HEK293 (cell line): Measurements from ENCODE around the gene CLEC12A.

Source experiments
- CTCF ChIA-PET: fragments of 350-600 bp; formaldehyde crosslinking; extraction: SDS; loops from one replicate; lab custom pipeline; 2021; ENCODE audit warnings: antibody characterized with exemption; lab: Yijun Ruan, JAX
- POLR2A ChIA-PET: fragments of 300-600 bp; formaldehyde crosslinking; extraction: SDS; loops from one replicate; lab custom pipeline; 2020; ENCODE audit warnings: antibody characterized with exemption, inconsistent platforms; lab: Yijun Ruan, JAX
- H3K27ac ChIP-seq: fragments of 200-500 bp; sonication (Bioruptor generic); 2 replicates; pipeline ENCODE4 v1.5.1; 2014; ENCODE audit warnings: low read depth, low read length, control low read depth, inconsistent platforms; ENCODE audit errors: extremely low read depth
- H3K36me3 ChIP-seq, 2 experiments: fragments of 200-500 bp in 1 of 2; sonication (Bioruptor generic) in 1 of 2; 1 replicate in 1 of 2; 2 replicates in 1 of 2; pipeline ENCODE4 v1.5.1; 2014 to 2017; ENCODE audit warnings: inconsistent platforms in 2 of 2, low read length in 2 of 2; ENCODE audit not compliant: control insufficient read depth in 2 of 2, insufficient read depth in 1 of 2
- H3K4me1 ChIP-seq: fragments of 200-500 bp; sonication (Bioruptor generic); 2 replicates; pipeline ENCODE4 v1.5.1; 2014; ENCODE audit warnings: mild to moderate bottlenecking, low read length, inconsistent platforms; ENCODE audit not compliant: control insufficient read depth, insufficient read depth
- H3K4me3 ChIP-seq: 2 replicates; pipeline ENCODE4 v1.5.1; 2011; ENCODE audit warnings: low read depth, mild to moderate bottlenecking, control low read depth, low read length, moderate library complexity
- H3K9me3 ChIP-seq: fragments of 200-500 bp; sonication (Bioruptor generic); 2 replicates; pipeline ENCODE4 v1.5.1; 2014; ENCODE audit warnings: low read depth, low read length, inconsistent platforms; ENCODE audit not compliant: control insufficient read depth, insufficient read depth
- AEBP2 ChIP-seq: fragments of 450-650 bp; formaldehyde crosslinking; IDR thresholded peaks from 2 replicates; pipeline ENCODE4 v1.5.1; 2016; ENCODE audit warnings: missing biosample characterization, missing genetic modification characterization, borderline replicate concordance
- ATF2 ChIP-seq: fragments of 450-650 bp; formaldehyde crosslinking; IDR thresholded peaks from 2 replicates; pipeline ENCODE4 v1.5.1; 2016; ENCODE audit warnings: missing biosample characterization, missing genetic modification characterization, low read depth
- KLF10 ChIP-seq: fragments of 450-650 bp; IDR thresholded peaks from 2 replicates; pipeline ENCODE4 v1.5.1; 2018; ENCODE audit warnings: missing biosample characterization, mild to moderate bottlenecking, missing genetic modification characterization
- MEIS1 ChIP-seq: sonication (generic); formaldehyde crosslinking; IDR thresholded peaks from 2 replicates; pipeline ENCODE4 v1.8.1; 2022; ENCODE audit warnings: missing genetic modification reagents, mild to moderate bottlenecking, borderline replicate concordance
- OVOL3 ChIP-seq: fragments of 450-650 bp; formaldehyde crosslinking; IDR thresholded peaks from 2 replicates; pipeline ENCODE4 v1.5.1; 2016; ENCODE audit warnings: missing biosample characterization, missing genetic modification characterization
- SP7 ChIP-seq: fragments of 450-650 bp; formaldehyde crosslinking; IDR thresholded peaks from 2 replicates; pipeline ENCODE4 v1.5.1; 2016; ENCODE audit warnings: missing biosample characterization, missing genetic modification characterization
- TRIM28 ChIP-seq: IDR thresholded peaks from 2 replicates; pipeline ENCODE4 v1.6.1; 2011; ENCODE audit warnings: low read length, control low read depth, borderline replicate concordance
- ZBTB17 ChIP-seq: fragments of 450-650 bp; formaldehyde crosslinking; IDR thresholded peaks from 2 replicates; pipeline ENCODE4 v1.5.1; 2016; ENCODE audit warnings: missing biosample characterization, missing genetic modification characterization
- ZFHX2 ChIP-seq: fragments of 450-650 bp; formaldehyde crosslinking; conservative IDR thresholded peaks from 2 replicates; pipeline ENCODE4 v1.5.1; 2016; ENCODE audit warnings: missing biosample characterization, missing genetic modification characterization
- ZNF157 ChIP-seq: fragments of 450-650 bp; formaldehyde crosslinking; IDR thresholded peaks from 2 replicates; pipeline ENCODE4 v1.5.1; 2016; ENCODE audit warnings: missing biosample characterization, missing genetic modification characterization
- ZNF24 ChIP-seq: fragments of 450-650 bp; formaldehyde crosslinking; IDR thresholded peaks from 2 replicates; pipeline ENCODE4 v1.5.1; 2016; ENCODE audit warnings: missing biosample characterization, missing genetic modification characterization
- ZNF274 ChIP-seq, 2 experiments: fragments of 200-500 bp in 1 of 2; fragments of 450-650 bp in 1 of 2; sonication (Bioruptor generic) in 1 of 2; formaldehyde crosslinking in 1 of 2; IDR thresholded peaks; 2 replicates each; pipeline versions ENCODE4 v1.5.1 to v1.6.1; 2014 to 2016; ENCODE audit warnings: borderline replicate concordance in 1 of 2, inconsistent platforms in 1 of 2, low read length in 1 of 2, missing biosample characterization in 1 of 2, missing genetic modification characterization in 1 of 2
- ZNF292 ChIP-seq: fragments of 450-650 bp; formaldehyde crosslinking; IDR thresholded peaks from 2 replicates; pipeline ENCODE4 v1.5.1; 2016; ENCODE audit warnings: low read depth, missing biosample characterization, missing genetic modification characterization, borderline replicate concordance
- ZNF335 ChIP-seq: fragments of 450-650 bp; formaldehyde crosslinking; conservative IDR thresholded peaks from 2 replicates; pipeline ENCODE4 v1.5.1; 2016; ENCODE audit warnings: missing biosample characterization, missing genetic modification characterization
- ZNF341 ChIP-seq: fragments of 450-650 bp; formaldehyde crosslinking; IDR thresholded peaks from 2 replicates; pipeline ENCODE4; 2016; ENCODE audit warnings: low read depth, missing biosample characterization, missing genetic modification characterization
- ZNF394 ChIP-seq: fragments of 450-650 bp; formaldehyde crosslinking; IDR thresholded peaks from 2 replicates; pipeline ENCODE4 v1.5.1; 2016; ENCODE audit warnings: missing biosample characterization, missing genetic modification characterization, mild to moderate bottlenecking, moderate library complexity, borderline replicate concordance
- ZNF544 ChIP-seq: fragments of 450-650 bp; formaldehyde crosslinking; IDR thresholded peaks from 2 replicates; pipeline ENCODE4 v1.5.0; 2017; ENCODE audit warnings: missing biosample characterization, missing genetic modification characterization
- ZNF621 ChIP-seq: fragments of 450-650 bp; formaldehyde crosslinking; IDR thresholded peaks from 2 replicates; pipeline ENCODE4 v1.5.1; 2017; ENCODE audit warnings: missing biosample characterization, missing genetic modification characterization
- ZNF623 ChIP-seq: fragments of 450-650 bp; formaldehyde crosslinking; IDR thresholded peaks from 2 replicates; pipeline ENCODE4 v1.5.1; 2016; ENCODE audit warnings: missing biosample characterization, missing genetic modification characterization
- ZNF626 ChIP-seq: fragments of 450-650 bp; sonication (Bioruptor Pico); formaldehyde crosslinking; IDR thresholded peaks from 2 replicates; pipeline ENCODE4 v1.5.1; 2018; ENCODE audit warnings: missing biosample characterization, missing genetic modification characterization, inconsistent platforms
- ZNF660 ChIP-seq: fragments of 450-650 bp; IDR thresholded peaks from 2 replicates; pipeline ENCODE4 v1.5.1; 2018; ENCODE audit warnings: missing biosample characterization, mild to moderate bottlenecking, missing genetic modification characterization
- ZNF768 ChIP-seq: fragments of 450-650 bp; formaldehyde crosslinking; IDR thresholded peaks from 2 replicates; pipeline ENCODE4 v1.5.1; 2018; ENCODE audit warnings: missing biosample characterization, mild to moderate bottlenecking, missing genetic modification characterization
- ZNF830 ChIP-seq: fragments of 450-650 bp; IDR thresholded peaks from 2 replicates; pipeline ENCODE4 v1.5.0; 2018; ENCODE audit warnings: missing biosample characterization, missing genetic modification characterization, low read depth, mild to moderate bottlenecking, moderate library complexity
- ZSCAN16 ChIP-seq: fragments of 450-650 bp; formaldehyde crosslinking; IDR thresholded peaks from 2 replicates; pipeline ENCODE4 v1.5.1; 2016; ENCODE audit warnings: missing biosample characterization, missing genetic modification characterization
- TF ChIP-seq, protein P1 (sequence below): fragments of 450-650 bp; formaldehyde crosslinking; IDR thresholded peaks from 2 replicates; pipeline ENCODE4 v1.5.1; 2016; ENCODE audit warnings: missing biosample characterization, missing genetic modification characterization
- TF ChIP-seq, protein P2 (sequence below): fragments of 450-650 bp; formaldehyde crosslinking; IDR thresholded peaks from 2 replicates; pipeline ENCODE4 v1.5.1; 2017; ENCODE audit warnings: missing biosample characterization, missing genetic modification characterization

The CLEC12A gene

GRCh38 chr12:9931245-9931644, 40.0 kb upstream of the CLEC12A start:
- Histone ChIP-seq H3K4me3 (no peak overlapping the region), H3K36me3 (no peaks in the 10 kb centered on the region), H3K27ac (no peak overlapping the region)
- POLR2A ChIA-PET, result no interaction called here
- no peak for TF ChIP-seq ZNF626 (tag by site-specific recombination)
- TF ChIP-seq, protein P1, sequence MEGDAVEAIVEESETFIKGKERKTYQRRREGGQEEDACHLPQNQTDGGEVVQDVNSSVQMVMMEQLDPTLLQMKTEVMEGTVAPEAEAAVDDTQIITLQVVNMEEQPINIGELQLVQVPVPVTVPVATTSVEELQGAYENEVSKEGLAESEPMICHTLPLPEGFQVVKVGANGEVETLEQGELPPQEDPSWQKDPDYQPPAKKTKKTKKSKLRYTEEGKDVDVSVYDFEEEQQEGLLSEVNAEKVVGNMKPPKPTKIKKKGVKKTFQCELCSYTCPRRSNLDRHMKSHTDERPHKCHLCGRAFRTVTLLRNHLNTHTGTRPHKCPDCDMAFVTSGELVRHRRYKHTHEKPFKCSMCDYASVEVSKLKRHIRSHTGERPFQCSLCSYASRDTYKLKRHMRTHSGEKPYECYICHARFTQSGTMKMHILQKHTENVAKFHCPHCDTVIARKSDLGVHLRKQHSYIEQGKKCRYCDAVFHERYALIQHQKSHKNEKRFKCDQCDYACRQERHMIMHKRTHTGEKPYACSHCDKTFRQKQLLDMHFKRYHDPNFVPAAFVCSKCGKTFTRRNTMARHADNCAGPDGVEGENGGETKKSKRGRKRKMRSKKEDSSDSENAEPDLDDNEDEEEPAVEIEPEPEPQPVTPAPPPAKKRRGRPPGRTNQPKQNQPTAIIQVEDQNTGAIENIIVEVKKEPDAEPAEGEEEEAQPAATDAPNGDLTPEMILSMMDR, result no peak
- TF ChIP-seq TRIM28, result no peak
- TF ChIP-seq OVOL3, result no peak
- TF ChIP-seq ZNF830, result no peak
- no peak for TF ChIP-seq ZFHX2 (tag by site-specific recombination)
- no peak for TF ChIP-seq ATF2
- no peak for TF ChIP-seq AEBP2
- TF ChIP-seq MEIS1 (CRISPR knock-in tag), result no peak
- TF ChIP-seq, all 188 proteins: peak for 0
- no peaks in the 10 kb centered on the region for H3K9me3 ChIP-seq
- H3K4me1 ChIP-seq, result no peaks in the 10 kb centered on the region
- CTCF ChIA-PET, result no interaction called here

- H3K27ac ChIP-seq, result no peak within 1 kb of the TSS
- CTCF ChIA-PET, result interaction anchor here (0.5 to 1.1 kb wide), 3 partner anchors 182 to 1482 kb away, joined by 3 read pairs; no protein-coding TSS in a partner anchor
- H3K36me3 ChIP-seq, result no peaks in the 10 kb centered on the region
- no peaks in the 10 kb centered on the region for H3K9me3 ChIP-seq
- no peaks in the 10 kb centered on the region for H3K4me1 ChIP-seq
- no peak for TF ChIP-seq ZNF335 (tag by site-specific recombination)
- POLR2A ChIA-PET, result no interaction called here
- no peak within 1 kb of the TSS for H3K4me3 ChIP-seq
These were observed 38.9 kb upstream of the CLEC12A start, which contains the start of gene CLEC2A for GRCh38 chr12:9932270-9932669. TSS of gene CLEC2A (minus strand) at chr12:9932370. CDS start at chr12:9932329, 41 bp downstream.

DNA sequence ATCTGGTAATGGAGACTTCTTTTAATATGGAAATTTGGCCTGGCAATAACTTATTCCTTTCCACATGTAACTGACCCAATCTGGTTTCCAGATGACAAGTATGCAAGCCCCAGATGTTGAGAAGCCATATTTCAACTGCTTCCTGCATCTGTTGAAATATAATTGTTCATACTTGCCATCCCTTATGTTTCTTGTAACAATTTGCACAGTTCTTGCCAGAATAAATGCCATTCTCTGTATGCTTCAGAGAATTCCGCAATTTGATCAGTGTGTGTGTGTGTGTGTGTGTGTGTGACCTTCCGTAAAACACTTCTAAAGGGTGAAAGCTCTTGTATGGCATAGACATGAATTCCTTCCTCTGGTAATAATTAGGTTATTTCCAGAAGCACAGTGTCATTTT, 37.3 kb upstream of the CLEC12A start:
- Histone ChIP-seq H3K36me3 (no peaks in the 10 kb centered on the region), H3K9me3 (no peaks in the 10 kb centered on the region), H3K4me1 (no peaks in the 10 kb centered on the region), H3K27ac (no peak overlapping the region), H3K4me3 (no peak overlapping the region)
- ChIA-PET CTCF (no interaction called here), POLR2A (no interaction called here)
- TF ChIP-seq KLF10 (tag by site-specific recombination), result no peak
- no peak for TF ChIP-seq ZNF621
- TF ChIP-seq ZNF394 (tag by site-specific recombination), result no peak
- no peak for TF ChIP-seq ZNF623 (tag by site-specific recombination)
- no peak for TF ChIP-seq ZNF660
- no peak for TF ChIP-seq ZNF157 (tag by site-specific recombination)
- no peak for TF ChIP-seq ZNF341
- no peak for TF ChIP-seq ZNF274 (IDR thresholded peaks at IDR 0.05; ENCODE audit: low read length)
- no peak for TF ChIP-seq ZNF274 (tag by site-specific recombination; IDR thresholded peaks at IDR 0.05; ENCODE audit: borderline replicate concordance)
- no peak for TF ChIP-seq ZNF292
- TF ChIP-seq, protein P2, sequence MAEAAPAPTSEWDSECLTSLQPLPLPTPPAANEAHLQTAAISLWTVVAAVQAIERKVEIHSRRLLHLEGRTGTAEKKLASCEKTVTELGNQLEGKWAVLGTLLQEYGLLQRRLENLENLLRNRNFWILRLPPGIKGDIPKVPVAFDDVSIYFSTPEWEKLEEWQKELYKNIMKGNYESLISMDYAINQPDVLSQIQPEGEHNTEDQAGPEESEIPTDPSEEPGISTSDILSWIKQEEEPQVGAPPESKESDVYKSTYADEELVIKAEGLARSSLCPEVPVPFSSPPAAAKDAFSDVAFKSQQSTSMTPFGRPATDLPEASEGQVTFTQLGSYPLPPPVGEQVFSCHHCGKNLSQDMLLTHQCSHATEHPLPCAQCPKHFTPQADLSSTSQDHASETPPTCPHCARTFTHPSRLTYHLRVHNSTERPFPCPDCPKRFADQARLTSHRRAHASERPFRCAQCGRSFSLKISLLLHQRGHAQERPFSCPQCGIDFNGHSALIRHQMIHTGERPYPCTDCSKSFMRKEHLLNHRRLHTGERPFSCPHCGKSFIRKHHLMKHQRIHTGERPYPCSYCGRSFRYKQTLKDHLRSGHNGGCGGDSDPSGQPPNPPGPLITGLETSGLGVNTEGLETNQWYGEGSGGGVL, result no peak
- no peak for TF ChIP-seq ZNF24
- TF ChIP-seq ZSCAN16 (tag by site-specific recombination), result no peak
- no peak for TF ChIP-seq ZBTB17 (tag by site-specific recombination)
- TF ChIP-seq ZNF768 (tag by site-specific recombination), result no peak
- no peak for TF ChIP-seq SP7
- no peak for TF ChIP-seq ZNF544 (tag by site-specific recombination)
